ENCODE results near the gene STARD9. TPM values are rescaled to one million over a fixed set of nuclear protein-coding genes. Genes with fewer than 3 reads are reported as not detected.
"Not testable (repeated sequence)": the region's sequence is repeated elsewhere in the genome, so short reads cannot be mapped to it uniquely, and the experiment has no call there.

Gene STARD9
- total RNA-seq, 1 donor from 2014 or later, result 13.6 TPM

DNA sequence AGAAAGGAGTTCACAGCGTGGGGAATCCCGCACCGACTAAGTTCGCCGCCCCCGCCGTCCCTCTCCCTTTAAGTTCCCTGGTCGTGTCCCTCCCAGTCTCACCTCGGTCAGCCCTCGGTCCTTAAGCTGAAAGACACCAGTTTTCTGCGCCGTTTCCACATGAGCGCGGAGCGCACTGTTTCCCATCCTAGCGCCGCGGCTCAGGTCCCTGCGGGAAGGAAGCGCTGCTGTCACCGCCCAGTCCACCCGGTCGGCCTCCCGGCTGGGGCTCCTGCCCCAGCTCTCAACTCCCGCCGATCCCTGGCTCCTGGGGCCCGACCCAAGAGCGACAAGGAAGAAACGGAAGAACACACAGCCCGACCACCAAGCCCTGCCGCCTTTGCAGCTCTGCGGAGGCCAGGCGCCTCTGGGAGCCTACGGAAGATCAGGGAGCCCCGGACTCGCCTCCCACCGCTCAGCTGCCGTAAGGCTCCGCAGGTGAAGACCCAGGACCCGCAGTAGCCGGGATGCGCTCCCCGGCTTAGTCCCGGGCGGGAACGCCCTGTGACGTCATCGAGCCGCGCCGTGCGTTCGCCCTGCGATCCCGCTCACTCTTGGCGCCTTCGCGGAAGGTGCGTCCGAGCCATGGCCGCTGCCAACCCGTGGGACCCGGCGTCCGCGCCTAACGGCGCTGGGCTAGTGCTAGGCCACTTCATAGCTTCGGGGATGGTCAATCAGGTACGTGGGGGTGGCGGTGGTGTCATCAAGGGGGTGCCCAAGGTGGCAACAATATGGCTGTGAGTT, 27.0 kb upstream of the STARD9 start, which contains the start of the genes HAUS2 and LRRC57:
HAUS2 (plus strand) TSS at position 590 of the 783 bp plus-strand sequence; CDS start at position 625, 35 bp downstream.
LRRC57 (minus strand) TSS at position 545 of the 783 bp plus-strand sequence; CDS start at position 186, 359 bp downstream.
- Mint-ChIP-seq H3K27me3 (ENCODE audit: low read depth) (no peaks in the 10 kb centered on the region), H3K27ac (ENCODE audit: unreplicated experiment) (peak within 1 kb of the TSS; percentile 93), H3K36me3 (ENCODE audit: low read depth) (peaks cover 7% of the 10 kb centered on the region), H3K4me1 (ENCODE audit: low read depth) (peaks cover 38% of the 10 kb centered on the region), H3K9me3 (ENCODE audit: low read depth) (no peaks in the 10 kb centered on the region), H3K4me3 (ENCODE audit: unreplicated experiment) (peak within 1 kb of the TSS; percentile 94)
- peak; percentile 94 for DNase-seq (ENCODE audit: low spot score)
- no peak for TF ChIP-seq CTCF (IDR thresholded peaks at IDR 0.05)

DNA sequence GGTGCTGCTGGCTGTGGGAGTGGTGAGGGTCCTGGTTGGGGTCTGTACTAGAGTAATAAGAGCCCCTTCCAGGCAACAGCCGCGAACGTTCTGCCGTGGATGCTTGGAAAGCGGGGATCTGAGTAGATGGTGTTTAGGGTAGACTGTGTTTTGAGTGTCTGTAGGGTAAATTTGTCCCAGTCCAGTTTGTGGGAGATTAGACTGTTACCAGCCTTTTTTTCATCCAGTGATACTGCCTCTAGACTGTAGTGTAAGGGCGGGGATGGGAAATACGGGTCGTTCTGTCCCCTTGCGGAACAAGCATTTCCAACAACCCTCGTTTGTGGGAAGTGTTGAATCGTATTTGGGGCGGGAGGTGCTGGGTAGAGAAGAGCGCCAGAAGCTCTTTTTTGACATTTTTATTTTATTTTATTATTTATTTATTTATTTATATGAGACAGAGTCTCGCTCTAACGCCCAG, 26.3 kb upstream of the STARD9 start:
- no peak for DNase-seq (ENCODE audit: low spot score)
- Mint-ChIP-seq H3K4me3 (ENCODE audit: unreplicated experiment) (peak overlapping the region; percentile 94), H3K27me3 (ENCODE audit: low read depth) (no peaks in the 10 kb centered on the region), H3K4me1 (ENCODE audit: low read depth) (peaks cover 40% of the 10 kb centered on the region), H3K27ac (ENCODE audit: unreplicated experiment) (peak overlapping the region; percentile 93), H3K9me3 (ENCODE audit: low read depth) (no peaks in the 10 kb centered on the region), H3K36me3 (ENCODE audit: low read depth) (peaks cover 7% of the 10 kb centered on the region)
- TF ChIP-seq CTCF (IDR thresholded peaks at IDR 0.05), result no peak

DNA sequence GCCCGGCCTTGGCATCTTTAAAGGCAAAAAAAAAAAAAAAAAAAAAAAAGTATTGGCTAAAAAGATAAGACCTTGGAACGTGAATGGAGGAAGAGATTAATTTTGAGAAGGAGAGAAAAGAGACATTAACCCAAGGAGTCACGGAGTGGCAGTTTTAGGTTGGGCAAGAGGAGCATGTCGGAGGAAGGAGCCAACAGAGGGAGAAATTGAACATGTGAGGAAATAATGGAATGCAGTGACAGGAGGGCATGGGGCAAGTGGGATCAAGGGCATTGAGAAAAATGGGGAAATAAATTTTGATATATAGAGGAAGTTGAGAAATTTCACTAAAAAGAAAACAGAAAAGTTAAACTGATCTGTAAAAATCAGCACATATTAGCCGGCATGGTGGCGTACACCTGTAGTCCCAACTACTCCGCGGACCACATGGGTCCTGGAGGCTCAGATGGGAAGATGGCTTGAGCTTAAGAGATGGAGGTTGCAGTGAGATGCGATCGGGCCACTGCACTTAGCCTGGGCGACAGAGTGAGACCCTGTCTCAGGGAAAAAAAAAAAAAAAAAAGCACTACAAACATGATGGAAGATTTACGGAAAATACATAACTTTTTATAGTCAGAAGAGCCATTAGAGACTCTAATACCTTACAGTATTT, 25.5 kb upstream of the STARD9 start:
- peaks cover 7% of the 10 kb centered on the region for H3K36me3 Mint-ChIP-seq (ENCODE audit: low read depth)
- peak overlapping the region; percentile 8 for H3K27ac Mint-ChIP-seq (ENCODE audit: unreplicated experiment)
- H3K27me3 Mint-ChIP-seq (ENCODE audit: low read depth), result no peaks in the 10 kb centered on the region
- DNase-seq (ENCODE audit: low spot score), result no peak
- no peak for TF ChIP-seq CTCF (IDR thresholded peaks at IDR 0.05)
- peak overlapping the region; percentile 94 for H3K4me3 Mint-ChIP-seq (ENCODE audit: unreplicated experiment)
- peaks cover 40% of the 10 kb centered on the region for H3K4me1 Mint-ChIP-seq (ENCODE audit: low read depth)
- H3K9me3 Mint-ChIP-seq (ENCODE audit: low read depth), result no peaks in the 10 kb centered on the region

DNA sequence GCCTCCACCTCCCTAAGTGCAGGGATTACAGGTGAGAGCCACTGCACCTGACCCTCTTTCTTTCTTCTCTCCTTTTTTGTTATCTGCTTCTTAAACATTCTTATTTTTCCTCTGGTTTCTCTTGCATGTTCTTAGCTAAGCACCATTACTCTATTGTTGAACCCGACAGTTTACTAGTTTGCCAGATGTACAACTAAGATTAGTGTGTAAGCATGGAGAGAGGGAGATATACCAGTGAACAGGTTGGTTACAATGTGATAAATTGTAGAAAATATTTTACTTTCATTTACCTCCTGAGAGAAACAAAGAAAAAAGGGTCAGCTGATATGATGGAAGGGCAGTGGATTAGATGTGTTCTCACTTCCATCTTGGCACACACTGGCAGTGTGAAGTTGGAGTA, 21.9 kb upstream of the STARD9 start:
- H3K4me3 Mint-ChIP-seq (ENCODE audit: unreplicated experiment), result no peak overlapping the region
- H3K9me3 Mint-ChIP-seq (ENCODE audit: low read depth), result no peaks in the 10 kb centered on the region
- no peaks in the 10 kb centered on the region for H3K36me3 Mint-ChIP-seq (ENCODE audit: low read depth)
- H3K27ac Mint-ChIP-seq (ENCODE audit: unreplicated experiment), result no peak overlapping the region
- no peaks in the 10 kb centered on the region for H3K27me3 Mint-ChIP-seq (ENCODE audit: low read depth)
- peaks cover 11% of the 10 kb centered on the region for H3K4me1 Mint-ChIP-seq (ENCODE audit: low read depth)
- DNase-seq (ENCODE audit: low spot score), result no peak
- no peak for TF ChIP-seq CTCF (IDR thresholded peaks at IDR 0.05)

DNA sequence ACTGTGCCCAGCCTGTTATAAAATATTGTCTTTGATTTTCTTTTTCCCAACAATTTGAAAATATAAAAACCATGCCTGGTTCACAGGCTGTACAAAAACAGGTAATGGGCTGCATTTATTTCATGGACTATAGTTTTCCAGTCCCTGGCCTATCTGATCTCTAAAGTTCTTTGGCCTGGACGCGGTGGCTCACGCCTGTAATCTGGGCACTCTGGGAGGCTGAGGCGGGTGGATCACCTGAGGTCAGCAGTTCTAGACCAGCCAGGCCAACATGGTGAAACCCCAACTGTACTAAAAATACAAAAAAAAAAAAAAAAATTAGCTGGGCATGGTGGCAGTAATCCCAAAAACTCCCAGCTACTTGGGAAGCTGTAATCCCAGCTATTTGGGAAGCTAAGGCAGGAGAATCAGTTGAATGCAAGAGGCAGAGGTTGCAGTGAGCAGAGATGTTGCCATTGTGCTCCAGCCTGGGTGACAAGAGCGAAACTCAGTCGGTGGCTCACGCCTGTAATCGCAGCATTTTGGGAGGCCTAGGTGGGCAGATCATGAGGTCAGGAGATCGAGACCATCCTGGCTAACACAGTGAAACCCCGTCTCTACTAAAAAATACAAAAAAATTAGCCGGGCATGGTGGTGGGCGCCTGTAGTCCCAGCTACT, 18.7 kb upstream of the STARD9 start:
- H3K36me3 Mint-ChIP-seq (ENCODE audit: low read depth), result peaks cover 16% of the 10 kb centered on the region
- not testable (repeated sequence) for H3K27ac Mint-ChIP-seq (ENCODE audit: unreplicated experiment); H3K27me3 Mint-ChIP-seq (ENCODE audit: low read depth); DNase-seq (ENCODE audit: low spot score); H3K4me3 Mint-ChIP-seq (ENCODE audit: unreplicated experiment); H3K4me1 Mint-ChIP-seq (ENCODE audit: low read depth); H3K9me3 Mint-ChIP-seq (ENCODE audit: low read depth)

Data from chondrocyte (in vitro differentiated cells).